Inflammatory macrophage treated with lipopolysaccharide for 1 hour (primary cell): Measurements from ENCODE around the gene COL6A2.
"Not testable (repeated sequence)": the region's sequence is repeated elsewhere in the genome, so short reads cannot be mapped to it uniquely, and the experiment has no call there.

ENCODE experiments used
- DNase-seq, 2 donors: peaks; one replicate each; pipeline ENCODE4 v3.0.0-alpha.2; 2020 to 2022

Gene COL6A2

DNA sequence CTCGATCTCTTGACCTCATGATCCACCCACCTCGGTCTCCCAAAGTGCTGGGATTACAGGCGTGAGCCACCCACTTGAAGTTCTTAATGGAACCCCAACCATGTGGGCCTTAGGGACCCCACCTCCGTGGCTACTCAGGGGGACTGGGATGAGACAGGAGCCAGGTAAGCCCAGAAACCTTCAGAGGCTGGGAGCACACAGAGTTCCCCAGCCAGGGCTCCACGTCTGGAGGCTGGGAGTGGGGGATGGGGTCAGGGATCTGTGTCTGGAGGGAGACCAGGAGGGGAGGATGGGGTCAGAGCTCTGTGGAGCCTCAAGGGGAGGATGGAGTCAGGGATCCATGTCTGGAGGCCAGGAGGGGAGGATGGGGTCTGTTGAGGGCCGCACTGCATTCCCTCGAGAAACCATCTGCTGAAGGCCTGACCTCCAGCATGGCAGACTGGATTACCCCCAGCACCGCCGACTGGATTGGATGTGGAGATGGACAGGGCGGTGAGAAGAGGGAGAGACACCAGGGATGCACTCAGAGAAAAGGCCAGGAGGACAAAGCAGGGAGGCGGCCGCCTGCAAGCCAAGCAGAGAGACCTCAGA lies 59.6 kb downstream of the COL6A2 start:
- DNase-seq, result no peak

DNA sequence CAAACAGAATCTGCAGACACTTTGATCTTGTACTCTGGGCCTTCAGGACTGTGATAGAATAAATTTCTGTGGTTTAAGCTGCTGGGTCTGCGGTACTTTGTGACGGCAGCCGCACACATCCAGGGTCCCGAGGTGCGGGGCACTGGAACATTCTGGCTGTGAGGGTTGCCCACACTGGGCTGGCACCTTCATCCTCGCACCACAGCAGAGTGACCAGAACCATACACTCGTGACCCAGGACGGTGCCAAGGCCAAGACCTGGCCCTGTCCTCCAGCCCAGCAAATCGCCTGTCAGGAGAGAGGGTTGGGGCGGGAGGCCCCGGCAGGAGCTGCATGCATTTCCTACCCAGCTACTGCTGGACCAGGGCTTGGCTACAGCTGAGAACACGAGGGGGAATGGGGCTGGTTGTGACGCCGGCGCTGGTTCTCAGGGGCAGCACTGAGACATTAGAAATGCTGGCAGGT lies 60.1 kb downstream of the COL6A2 start:
- DNase-seq, result no peak

DNA sequence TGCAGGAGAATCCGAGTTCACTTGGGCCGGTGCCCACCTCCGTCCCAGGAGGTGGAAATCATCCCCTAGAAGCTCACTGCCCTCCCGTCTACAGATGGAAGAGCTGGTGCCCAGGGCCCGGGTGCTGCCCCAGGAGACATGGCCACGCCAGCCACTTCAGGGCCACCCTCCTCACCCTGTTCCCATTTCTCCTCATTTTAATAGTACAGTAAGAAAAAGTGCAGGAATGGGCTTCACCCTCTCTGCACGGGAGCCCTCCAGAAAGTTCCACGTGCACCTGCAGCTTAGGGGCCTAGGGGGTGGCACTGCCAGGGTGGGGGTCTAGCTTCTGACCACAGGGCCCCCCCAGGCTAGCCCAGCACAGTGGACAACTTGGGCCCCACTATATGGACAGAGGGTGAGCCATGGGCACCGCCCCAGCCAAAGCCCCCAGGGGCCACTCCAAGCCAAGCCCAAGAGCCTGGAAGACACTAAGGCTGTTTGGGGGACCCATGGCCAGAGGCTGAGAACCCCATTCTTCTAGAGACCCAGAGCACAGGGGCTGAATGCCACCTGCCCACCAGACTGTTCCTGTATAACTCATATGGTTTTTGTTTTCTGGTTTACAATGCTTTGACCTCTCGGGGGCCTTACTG lies 60.9 kb downstream of the COL6A2 start:
- DNase-seq, result no peak

DNA sequence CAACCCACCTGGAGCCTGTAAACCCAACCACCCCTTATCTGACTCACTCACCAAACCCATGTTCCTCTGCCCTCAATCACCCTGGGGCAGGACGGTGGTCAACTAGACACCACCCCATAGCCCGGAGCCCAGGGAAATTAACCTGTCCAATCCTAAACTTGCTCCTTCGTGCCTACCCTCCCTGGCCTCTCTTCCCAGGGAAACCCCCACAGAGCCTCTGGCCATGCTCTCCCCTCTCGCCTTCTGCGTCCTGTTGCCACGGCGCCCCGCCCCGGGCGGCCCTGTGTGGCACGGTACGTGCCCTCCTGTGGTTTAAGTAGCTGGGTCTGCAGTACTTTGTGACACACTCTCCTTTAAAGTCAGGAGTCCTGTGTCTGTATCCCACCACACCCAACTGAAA lies 61.5 kb downstream of the COL6A2 start:
- DNase-seq, result no peak

DNA sequence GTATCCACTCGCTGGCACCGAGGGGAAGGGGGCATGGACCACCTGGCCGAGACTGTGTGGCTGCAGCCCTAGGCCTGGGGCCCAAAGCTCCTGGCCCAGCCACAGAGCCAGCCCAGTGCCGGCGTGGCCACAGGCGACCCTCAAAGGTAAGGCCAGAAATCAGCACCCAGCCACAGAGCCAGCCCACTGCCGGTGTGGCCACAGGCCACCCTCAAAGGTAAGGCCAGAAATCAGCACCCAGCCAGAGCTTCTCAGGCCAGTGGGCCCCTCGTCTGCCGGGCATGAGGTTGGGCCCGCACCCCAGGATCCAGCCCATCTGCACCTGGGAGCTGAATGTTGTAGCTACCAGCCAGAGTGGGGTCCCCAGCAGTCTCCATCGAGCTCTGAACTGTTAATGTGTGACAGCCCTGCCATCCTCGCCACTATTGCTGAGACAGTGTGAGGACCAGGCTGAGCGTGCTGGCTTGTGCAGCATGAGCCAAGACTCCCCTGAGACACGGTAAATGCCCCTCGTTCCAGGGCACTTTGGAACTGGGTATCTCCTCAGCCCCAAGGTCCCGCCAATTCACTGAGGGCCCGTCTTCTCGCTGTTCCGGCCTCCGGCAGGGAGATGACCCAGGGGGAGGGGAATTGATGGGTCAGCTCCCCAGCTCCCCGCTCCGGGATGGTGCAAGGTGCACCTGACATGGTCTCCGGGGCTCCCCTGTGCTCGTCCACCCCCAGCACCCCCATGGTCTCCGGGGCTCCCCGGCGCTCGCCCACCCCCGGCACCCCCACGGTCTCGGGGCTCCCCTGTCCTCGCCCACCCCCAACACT lies 62.1 kb downstream of the COL6A2 start:
- no peak for DNase-seq

DNA sequence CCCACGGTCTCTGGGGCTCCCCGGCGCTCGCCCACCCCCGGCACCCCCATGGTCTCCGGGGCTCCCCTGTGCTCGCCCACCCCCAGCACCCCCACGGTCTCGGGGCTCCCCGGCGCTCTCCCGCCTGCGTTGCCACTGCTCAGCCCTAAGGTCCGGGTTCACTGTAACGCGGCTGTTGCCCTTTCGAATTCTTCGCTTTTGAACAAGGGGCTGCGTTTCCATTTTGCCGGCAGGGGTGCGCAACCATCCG lies 62.7 kb downstream of the COL6A2 start:
- no peak for DNase-seq

DNA sequence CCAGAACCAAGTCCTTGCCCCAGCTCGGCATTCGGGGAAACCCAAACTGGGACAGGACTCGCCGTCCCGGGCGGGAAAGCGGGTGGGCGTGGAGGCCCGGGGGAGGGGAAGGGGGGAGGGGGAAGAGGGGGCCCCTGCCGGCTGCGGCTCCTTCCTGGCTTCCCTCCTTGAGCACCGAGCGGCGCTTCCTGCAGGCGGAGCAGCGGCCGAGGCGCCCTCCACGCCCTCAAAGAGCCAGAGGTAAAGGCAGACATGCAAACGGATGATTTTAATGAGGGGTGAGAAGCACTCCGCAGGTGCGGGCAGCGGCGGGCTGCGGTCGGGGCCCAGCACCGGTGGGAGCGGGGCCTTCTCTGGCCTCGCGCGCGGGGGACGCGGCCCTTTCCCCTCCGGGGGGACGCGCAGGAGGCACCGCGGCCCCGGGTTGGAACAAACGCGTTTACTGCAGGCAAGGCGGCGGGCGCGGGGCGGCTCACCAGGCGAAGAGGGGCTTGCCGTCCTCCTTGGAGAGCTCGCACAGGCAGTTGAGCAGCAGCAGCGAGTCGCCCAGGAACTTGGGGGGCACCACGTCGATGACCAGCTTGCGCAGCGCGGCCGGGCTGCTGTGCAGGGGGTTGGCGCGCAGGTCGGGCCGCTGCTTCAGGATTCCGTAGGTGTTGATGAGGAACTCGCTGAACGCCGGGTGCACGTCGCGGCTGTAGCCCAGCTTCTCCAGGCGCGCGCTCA lies 63.2 kb downstream of the COL6A2 start:
- DNase-seq, result no peak

DNA sequence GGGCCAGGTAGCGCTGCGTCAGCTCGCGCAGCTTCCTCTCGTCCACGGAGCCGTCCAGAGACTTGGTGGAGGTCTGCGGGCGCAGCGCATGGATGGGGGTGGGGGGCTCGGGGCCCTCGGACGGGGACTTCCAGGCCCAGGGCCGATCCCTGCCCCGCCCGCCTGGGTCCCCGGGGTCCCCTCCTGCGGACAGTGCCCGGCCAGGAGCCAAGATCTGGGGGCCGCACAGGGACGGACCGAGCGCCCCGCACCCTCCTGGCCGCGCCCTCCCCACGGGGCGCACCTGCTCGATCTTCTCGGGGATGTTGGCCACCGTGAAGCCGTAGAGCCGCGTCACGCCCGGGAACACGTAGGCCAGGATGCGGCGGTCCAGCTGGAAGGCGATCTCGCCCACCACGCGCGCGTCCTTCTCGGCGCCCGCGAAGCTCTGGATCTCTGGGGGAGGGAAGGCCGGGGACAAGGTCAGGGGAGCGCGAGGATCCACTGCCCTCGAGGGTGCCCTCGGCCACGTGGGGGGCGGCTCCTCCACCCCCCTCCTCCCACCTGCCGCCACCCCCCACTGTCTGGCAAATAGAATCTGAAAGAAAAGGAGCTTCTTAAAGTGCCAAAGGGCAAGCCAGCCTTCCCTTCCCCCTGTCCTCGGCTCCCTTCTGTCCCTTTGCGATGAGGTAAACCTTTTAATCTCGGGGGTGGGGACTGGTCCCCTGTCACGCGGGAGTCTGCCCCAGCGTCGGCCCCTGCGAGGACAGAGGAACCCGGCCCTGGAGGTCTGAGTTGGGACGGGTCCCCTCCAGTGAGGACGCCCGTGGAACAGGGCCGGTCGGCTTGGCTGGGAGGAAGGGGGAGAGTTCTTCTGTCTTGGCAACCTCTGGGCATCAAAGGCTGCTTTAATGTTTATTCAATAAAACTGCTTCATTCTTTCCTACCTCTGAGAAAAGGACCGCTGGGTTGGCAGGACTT lies 64.0 kb downstream of the COL6A2 start:
- DNase-seq, result no peak

DNA sequence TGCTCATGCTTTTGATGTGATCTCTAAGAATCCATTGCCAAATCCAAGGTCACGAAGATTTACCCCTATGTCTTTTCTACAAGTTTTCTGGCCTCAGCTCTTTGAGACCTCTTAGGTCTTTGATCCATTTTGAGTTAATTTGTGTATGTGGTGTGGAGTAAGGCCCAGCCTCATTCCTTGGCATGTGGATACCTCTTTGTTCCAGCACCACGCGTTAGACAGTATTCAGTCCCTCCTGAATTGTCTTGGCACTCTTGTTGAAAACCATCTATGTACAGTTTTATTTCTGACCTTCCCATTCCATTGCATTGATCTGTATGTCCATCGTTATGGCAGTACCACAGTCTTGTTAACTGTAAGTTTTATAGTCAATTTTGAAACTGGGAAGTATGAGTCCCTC lies 65.5 kb downstream of the COL6A2 start:
- no peak for DNase-seq

DNA sequence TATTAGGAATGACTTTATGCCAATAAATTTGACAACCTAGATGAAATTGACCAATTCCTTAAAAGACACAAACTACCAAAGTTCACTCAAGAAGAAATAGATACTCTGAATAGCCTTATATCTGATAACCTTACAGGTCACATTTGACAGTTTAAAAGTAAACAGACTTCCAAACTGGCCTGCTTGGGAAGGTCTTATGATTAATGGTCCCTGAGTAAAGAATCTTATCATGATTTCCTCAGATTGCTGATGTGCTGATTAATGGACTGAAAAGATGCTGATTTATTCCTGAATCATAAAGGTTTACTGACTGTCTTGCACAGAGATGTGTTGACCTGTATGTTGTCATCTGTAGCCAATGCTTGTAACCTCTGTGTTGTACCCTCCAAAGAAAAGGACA lies 67.2 kb downstream of the COL6A2 start:
- no peak for DNase-seq

DNA sequence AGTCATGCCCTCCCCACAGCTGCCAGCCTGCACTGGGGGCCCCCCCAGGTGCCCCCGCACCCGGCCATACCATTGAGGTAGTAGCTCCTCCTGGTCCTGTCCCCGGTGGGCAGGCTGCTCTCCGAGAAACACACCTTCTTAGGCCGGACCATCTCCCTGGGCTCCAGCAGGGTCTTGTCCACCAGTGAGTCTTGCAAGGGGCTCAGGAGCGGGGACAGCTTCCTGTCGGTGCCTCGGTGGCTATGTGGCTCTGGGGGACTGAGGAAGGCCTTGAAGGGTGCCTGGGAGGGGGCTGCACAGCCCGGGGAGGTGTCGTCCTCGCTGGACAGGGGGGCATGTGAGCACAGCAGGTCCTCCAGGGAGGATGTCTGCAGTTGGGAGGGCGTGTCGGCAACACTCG lies 70.3 kb downstream of the COL6A2 start:
- no peak for DNase-seq

DNA sequence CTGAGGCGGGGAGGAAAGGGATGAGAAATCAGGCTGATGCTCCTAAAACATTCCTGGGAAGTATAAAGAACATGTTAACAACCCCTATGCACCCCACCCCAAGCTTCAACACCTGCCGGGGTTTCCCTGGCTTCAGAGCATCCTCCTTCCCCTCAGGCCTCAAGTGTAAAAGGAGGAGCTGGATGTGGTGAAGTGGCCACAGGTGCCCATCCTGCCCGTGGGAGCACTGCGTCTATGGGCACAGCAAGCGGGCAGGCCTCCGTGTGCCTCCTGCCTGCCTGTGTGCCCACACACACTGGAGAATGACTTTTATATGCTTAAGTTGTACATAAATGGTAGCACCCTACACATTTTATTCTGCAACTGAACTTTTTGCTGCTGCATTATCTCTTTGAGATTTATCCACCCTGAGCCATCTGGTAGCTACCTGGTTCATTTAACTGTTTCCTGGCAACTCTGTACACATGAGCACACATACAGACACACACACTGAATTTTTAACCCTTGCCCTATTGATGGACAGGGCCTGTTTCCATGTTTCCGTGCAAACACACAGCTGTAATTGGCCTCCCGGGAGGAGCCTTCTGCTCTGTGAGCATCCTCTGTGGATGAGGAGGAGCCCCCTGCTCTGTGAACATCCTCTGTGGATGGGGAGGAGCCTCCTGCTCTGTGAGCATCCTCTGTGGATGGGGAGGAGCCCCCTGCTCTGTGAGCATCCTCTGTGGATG lies 70.9 kb downstream of the COL6A2 start:
- DNase-seq, result no peak

DNA sequence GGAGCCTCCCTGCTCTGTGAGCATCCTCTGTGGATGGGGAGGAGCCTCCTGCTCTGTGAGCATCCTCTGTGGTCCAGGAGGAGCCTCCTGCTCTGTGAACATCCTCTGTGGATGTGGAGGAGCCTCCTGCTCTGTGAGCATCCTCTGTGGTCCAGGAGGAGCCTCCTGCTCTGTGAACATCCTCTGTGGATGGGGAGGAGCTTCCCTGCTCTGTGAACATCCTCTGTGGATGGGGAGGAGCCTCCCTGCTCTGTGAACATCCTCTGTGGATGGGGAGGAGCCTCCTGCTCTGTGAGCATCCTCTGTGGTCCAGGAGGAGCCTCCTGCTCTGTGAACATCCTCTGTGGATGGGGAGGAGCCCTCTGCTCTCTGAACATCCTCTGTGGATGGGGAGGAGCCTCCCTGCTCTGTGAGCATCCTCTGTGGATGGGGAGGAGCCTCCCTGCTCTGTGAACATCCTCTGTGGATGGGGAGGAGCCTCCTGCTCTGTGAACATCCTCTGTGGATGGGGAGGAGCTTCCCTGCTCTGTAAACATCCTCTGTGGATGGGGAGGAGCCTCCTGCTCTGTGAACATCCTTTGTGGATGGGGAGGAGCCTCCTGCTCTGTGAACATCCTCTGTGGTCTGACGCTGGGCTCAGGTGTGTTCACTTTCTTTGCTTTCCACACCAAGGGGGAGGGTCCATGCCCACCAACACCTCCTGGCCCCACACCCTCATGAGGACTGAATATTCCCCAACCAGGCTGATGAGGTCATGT lies 72.7 kb downstream of the COL6A2 start:
- DNase-seq, result not testable (repeated sequence)

DNA sequence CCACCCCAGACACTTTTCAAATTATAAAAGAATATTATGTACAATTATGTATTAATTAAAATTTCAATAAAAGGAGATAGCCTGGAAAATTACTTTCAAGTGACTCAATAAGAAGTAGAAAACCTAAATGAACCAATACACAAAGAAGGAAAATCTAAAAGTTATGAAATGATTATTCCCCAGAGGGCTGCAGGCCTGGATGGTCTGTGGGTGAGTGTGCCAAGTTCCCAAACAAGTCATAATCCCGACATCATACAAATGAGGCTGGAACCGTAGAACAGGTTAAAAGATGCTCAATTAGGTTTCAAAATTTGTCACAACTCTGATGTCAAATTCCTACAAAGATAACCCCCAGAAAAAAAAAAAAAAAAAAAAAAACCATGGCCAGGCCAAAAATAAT lies 73.7 kb downstream of the COL6A2 start:
- DNase-seq, result no peak

DNA sequence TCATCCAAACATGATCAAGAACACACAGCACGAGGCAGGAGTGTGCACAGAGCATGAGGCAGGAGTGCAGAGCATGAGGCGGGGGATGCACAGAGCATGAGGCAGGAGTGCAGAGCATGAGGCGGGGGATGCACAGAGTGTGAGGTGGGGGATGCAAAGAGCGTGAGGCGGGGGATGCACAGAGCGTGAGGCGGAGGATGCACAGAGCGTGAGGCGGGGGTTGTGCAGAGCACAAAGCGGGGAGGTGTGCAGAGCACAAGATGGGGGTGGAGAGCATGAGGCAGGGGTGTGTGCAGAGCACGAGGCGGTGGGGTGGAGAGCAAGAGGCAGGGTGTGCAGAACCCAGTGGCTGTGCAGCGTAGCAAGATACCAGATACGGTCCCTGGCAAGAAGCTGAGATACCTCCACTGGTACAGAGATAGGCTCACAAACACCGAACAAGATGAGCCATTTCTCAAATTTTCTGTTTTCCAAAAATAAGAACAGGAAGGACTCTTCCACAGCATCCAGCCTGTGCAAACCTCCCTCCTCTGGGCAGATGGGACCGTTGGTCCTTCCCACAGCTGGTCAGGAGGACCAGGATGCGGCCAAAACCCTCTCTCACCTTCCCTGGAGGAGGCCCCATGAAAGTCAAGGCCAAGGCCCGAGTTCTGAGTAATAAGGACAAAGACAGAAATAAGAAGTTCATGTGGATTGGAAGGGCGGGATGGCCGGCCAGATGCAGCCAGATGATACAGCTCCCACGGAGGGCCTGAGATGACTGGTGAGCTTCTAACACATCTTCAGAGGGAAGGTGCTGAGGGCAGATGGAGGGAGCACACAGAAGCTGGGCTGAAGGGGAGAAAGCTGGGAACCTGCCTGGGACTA lies 74.3 kb downstream of the COL6A2 start:
- DNase-seq, result no peak

DNA sequence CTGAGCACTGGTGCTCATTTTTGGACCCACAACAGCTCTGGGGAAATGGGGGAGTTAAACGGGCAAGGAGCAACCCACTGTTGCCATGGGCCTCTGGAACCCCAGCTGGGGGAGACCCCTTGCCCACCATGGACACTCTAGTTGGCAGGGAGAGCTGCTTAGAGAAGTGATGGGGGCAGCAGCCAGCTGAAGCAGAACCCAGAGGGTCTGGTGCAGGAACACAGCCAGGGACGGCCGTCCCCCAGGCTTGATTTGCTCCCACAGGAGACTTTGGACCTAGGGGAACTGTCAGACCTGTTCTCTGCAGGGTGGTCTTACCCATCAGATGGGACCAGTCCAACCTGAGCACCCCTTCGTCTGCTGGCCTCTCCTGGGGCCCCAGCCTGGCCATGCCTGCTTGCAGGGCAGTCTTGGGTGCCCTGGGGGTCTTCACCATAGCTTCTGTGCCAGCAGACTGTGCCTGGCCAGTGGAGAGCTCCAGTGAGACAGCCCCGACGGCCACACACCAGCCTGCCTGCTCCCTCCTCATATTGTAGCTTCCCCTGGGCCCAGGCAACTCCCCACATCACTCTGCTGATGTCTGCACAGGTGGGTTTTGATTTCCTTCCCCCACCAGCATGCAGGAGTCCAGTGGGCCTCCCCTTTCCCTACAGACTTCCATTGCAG lies 75.1 kb downstream of the COL6A2 start:
- DNase-seq, result no peak

DNA sequence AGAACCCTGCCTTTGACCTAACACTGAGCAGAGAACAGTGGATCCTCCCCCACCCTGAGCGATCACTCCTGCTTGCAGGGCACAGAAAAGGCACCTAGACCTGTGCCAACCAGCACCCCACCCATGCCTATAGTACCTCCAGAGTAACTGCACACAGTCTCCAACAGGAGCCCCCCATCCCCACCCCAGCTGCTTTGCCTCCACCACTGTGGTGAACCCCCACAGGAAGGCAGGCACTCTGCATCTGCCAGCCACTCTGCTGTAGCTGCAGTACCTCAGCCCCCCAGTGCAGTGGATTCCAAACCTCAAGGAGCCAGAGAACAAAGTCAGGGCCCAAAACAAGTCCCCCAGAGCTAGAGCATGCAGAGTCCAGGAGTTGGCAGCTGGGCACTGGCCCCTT lies 75.7 kb downstream of the COL6A2 start:
- DNase-seq, result no peak

DNA sequence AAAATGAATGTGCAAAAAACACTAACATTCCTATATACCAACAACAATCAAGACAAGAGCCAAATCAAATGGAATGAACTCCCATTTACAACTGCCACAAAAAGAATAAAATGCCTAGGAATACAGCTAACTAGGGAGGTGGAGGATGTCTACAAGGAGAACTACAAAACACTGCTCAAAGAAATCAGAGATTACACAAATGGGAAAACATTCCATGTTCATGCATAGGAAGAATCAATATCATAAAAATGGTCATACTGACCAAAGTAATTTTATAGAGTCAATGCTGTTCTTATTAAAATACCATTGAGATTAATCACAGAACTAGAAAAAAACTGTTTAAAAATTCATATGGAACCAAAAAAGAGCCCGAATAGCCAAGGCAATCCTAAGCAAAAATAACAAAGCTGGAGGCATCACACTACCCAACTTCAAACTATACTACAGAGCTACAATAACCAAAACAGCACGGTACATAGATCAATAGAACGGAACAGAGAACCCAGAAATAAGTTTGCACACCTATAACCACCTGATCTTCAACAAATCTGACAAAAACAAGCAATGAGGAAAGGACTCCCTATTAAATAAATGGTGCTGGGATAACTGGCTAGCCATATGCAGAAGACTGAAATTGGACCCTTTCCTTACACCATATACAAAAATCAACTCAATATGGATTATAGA lies 78.7 kb downstream of the COL6A2 start:
- not testable (repeated sequence) for DNase-seq

DNA sequence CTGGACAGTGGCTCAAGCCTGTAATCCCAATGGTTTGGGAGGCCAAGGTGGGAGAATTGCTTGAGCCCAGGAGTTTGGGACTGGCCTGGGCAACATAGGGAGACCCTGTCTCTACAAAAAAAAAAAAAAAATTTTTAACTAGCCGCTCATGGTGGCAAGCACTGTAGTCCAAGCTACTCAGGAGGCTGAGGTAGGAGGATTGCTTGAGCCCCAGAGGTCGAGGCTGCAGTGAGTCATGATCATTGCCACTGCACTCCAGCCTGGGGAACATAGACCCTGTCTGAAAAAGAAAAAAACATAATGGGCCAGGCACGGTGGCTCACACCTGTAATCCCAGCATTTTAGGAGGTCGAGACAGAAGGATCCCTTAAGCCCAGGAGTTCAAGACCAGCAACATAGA lies 81.0 kb downstream of the COL6A2 start:
- DNase-seq, result no peak
